Tibial nerve (tissue), 4 donors: ENCODE measurements around the gene TSPAN3. TPM values are rescaled to one million over a fixed set of nuclear protein-coding genes. Genes with fewer than 3 reads are reported as not detected.

Experiments used
- DNase-seq, 2 donors: peaks; one replicate each; pipeline ENCODE4 v3.0.0-alpha.2; 2019; ENCODE audit warnings: low spot score in 2 of 2
- H3K27ac ChIP-seq, 4 donors: fragments of 200-600 bp; sonication (generic) in 3 of 4; one replicate each; pipeline ENCODE4 v1.5.1; 2017 to 2019; ENCODE audit warnings: mild to moderate bottlenecking in 1 of 4
- H3K27me3 ChIP-seq, 2 donors: fragments of 200-600 bp; sonication (generic) in 1 of 2; one replicate each; pipeline versions ENCODE4 v1.5.1 to v1.6.0; 2017 to 2019
- H3K36me3 ChIP-seq, 3 donors: fragments of 200-600 bp; sonication (generic); one replicate each; pipeline ENCODE4 v1.5.1; 2018 to 2019
- H3K4me1 ChIP-seq, 4 donors: fragments of 200-600 bp; sonication (generic) in 3 of 4; one replicate each; pipeline ENCODE4 v1.5.1; 2017 to 2019
- H3K4me3 ChIP-seq, 4 donors: fragments of 200-600 bp; sonication (generic) in 3 of 4; one replicate each; pipeline ENCODE4 v1.5.1; 2017 to 2019; ENCODE audit warnings: mild to moderate bottlenecking in 1 of 4, moderate library complexity in 1 of 4
- H3K9me3 ChIP-seq, 4 donors: fragments of 200-600 bp; sonication (generic) in 3 of 4; one replicate each; pipeline ENCODE4 v1.5.1; 2017 to 2019
- EP300 ChIP-seq, 2 donors: sonication (generic); formaldehyde crosslinking; IDR thresholded peaks; one replicate each; pipeline ENCODE4 v1.6.1; 2017; ENCODE audit warnings: antibody characterized with exemption in 2 of 2, mild to moderate bottlenecking in 1 of 2
- POLR2A ChIP-seq, 2 donors: fragments of 450-650 bp; IDR thresholded peaks; one replicate each; pipeline ENCODE4 v1.6.1; 2017; ENCODE audit warnings: antibody characterized with exemption in 2 of 2, mild to moderate bottlenecking in 2 of 2, moderate library complexity in 2 of 2
- WGBS, 2 donors: methylation state at CpG; one replicate each; pipeline ENCODE4 v1.1.5; 2018; 5-methylcytosine and 5-hydroxymethylcytosine counted together
- total RNA-seq, 4 donors: library from RNA; depleted of rRNA; stranded (reverse); fragments of >200 nt; gene quantifications; one replicate each; pipeline ENCODE4 v1.1.0, GENCODE V29; 2016
- TF ChIP-seq, protein P1 (sequence below), 5 experiments: fragments of 200-600 bp in 3 of 5; fragments of 450-650 bp in 2 of 5; sonication (generic) in 3 of 5; IDR thresholded peaks; one replicate each; pipeline ENCODE4 v1.5.1; 2016 to 2019; ENCODE audit warnings: antibody characterized with exemption in 5 of 5, mild to moderate bottlenecking in 3 of 5, moderate library complexity in 2 of 5

The TSPAN3 gene
- total RNA-seq, 4 donors from 2014 or later, result 155 to 229 (median 203) TPM

GRCh38 chr15:77037388-77038209, 33.3 kb downstream of the TSPAN3 start:
- Histone ChIP-seq H3K27ac (no peak overlapping the region), H3K36me3 (peaks cover 0 to 26% (median 0%) of the 10 kb centered on the region in 3 donors), H3K4me3 (no peak overlapping the region), H3K9me3 (no peaks in the 10 kb centered on the region), H3K4me1 (peaks cover 0 to 31% (median 5%) of the 10 kb centered on the region in 4 donors), H3K27me3 (no peaks in the 10 kb centered on the region)
- no peak for DNase-seq
- WGBS, 2 donors, result 86 to 90% methylated on average over 11 to 12 of the region's 12 CpGs
- TF ChIP-seq EP300 (IDR thresholded peaks at IDR 0.05), result no peak
- TF ChIP-seq, protein P1, sequence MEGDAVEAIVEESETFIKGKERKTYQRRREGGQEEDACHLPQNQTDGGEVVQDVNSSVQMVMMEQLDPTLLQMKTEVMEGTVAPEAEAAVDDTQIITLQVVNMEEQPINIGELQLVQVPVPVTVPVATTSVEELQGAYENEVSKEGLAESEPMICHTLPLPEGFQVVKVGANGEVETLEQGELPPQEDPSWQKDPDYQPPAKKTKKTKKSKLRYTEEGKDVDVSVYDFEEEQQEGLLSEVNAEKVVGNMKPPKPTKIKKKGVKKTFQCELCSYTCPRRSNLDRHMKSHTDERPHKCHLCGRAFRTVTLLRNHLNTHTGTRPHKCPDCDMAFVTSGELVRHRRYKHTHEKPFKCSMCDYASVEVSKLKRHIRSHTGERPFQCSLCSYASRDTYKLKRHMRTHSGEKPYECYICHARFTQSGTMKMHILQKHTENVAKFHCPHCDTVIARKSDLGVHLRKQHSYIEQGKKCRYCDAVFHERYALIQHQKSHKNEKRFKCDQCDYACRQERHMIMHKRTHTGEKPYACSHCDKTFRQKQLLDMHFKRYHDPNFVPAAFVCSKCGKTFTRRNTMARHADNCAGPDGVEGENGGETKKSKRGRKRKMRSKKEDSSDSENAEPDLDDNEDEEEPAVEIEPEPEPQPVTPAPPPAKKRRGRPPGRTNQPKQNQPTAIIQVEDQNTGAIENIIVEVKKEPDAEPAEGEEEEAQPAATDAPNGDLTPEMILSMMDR (IDR thresholded peaks at IDR 0.05), result no peak
- TF ChIP-seq POLR2A (IDR thresholded peaks at IDR 0.05), result no peak

- DNase-seq, result peak in 1 of 2 donors; percentile 12
- TF ChIP-seq POLR2A (IDR thresholded peaks at IDR 0.05) (no peak), EP300 (IDR thresholded peaks at IDR 0.05) (no peak)
- TF ChIP-seq, protein P1 (IDR thresholded peaks at IDR 0.05), result no peak
- Histone ChIP-seq H3K9me3 (no peaks in the 10 kb centered on the region), H3K4me1 (peaks cover 0 to 29% (median 5%) of the 10 kb centered on the region in 4 donors), H3K27ac (no peak overlapping the region), H3K27me3 (no peaks in the 10 kb centered on the region), H3K36me3 (peaks cover 0 to 20% (median 0%) of the 10 kb centered on the region in 3 donors), H3K4me3 (no peak overlapping the region)
- WGBS, 2 donors, result 88% methylated on average over 12 to 15 of the region's 22 CpGs
Measured at GRCh38 chr15:77036537-77037387, 34.1 kb downstream of the TSPAN3 start.

DNA sequence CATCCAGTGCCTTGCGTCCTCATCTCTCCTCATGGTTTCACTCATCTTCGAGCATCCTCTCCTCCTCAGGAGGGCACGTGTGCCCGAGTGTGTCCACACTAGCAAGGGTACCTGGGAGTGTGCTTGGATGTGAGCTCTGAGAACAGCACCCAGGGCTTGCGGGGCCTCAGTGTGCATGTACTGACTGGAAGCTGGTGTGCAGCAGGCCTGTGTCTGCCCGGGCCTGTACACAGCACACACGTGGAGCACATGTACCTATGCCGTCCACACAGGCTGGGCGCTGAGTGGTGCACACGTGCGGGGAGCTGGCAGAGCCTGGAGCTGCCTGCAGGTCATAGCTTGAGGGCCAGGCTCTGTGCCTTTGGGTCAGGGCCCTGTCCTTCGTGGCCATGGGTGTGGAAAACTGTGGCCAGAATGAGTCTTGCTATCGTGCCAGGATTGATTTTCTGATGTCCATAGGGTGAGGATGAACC, 34.9 kb downstream of the TSPAN3 start:
- H3K9me3 ChIP-seq, result no peaks in the 10 kb centered on the region
- peak in 1 of 2 donors; percentile 5 for DNase-seq
- no peaks in the 10 kb centered on the region for H3K27me3 ChIP-seq
- H3K4me3 ChIP-seq, result no peak overlapping the region
- no peak overlapping the region for H3K27ac ChIP-seq
- H3K36me3 ChIP-seq, result peaks cover 0 to 16% (median 0%) of the 10 kb centered on the region in 3 donors
- no peak for TF ChIP-seq EP300 (IDR thresholded peaks at IDR 0.05)
- TF ChIP-seq, protein P1 (IDR thresholded peaks at IDR 0.05), result no peak
- TF ChIP-seq POLR2A (IDR thresholded peaks at IDR 0.05), result no peak
- WGBS, 2 donors, result 76 to 80% methylated on average over 9 to 13 of the region's 13 CpGs
- H3K4me1 ChIP-seq, result peaks cover 0 to 35% (median 5%) of the 10 kb centered on the region in 4 donors

DNA sequence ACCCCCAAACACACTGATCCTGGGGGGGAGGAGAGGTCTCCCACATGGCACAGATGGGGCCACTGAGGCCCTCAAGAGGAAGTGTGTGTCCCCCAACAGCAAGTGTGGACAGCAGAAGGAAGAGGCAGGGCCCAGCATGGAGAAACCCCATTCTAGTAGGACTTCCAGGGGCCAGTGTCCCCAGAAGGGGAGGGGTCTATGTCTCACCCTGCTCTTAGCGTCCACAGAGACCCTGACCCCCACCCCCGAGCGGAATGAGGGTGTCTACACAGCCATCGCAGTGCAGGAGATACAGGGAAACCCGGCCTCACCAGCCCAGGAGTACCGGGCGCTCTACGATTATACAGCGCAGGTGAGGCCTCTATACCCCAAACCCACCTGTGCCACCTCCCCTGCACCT, 35.3 kb downstream of the TSPAN3 start:
- TF ChIP-seq, protein P1 (IDR thresholded peaks at IDR 0.05), result no peak
- TF ChIP-seq POLR2A (IDR thresholded peaks at IDR 0.05) (no peak), EP300 (IDR thresholded peaks at IDR 0.05) (no peak)
- peaks cover 0 to 4% of the 10 kb centered on the region in 2 donors for H3K27me3 ChIP-seq
- peaks cover 0 to 16% (median 0%) of the 10 kb centered on the region in 3 donors for H3K36me3 ChIP-seq
- H3K4me3 ChIP-seq, result no peak overlapping the region
- H3K9me3 ChIP-seq, result no peaks in the 10 kb centered on the region
- DNase-seq, result peak in 1 of 2 donors; percentile 5
- peaks cover 0 to 40% (median 5%) of the 10 kb centered on the region in 4 donors for H3K4me1 ChIP-seq
- peak overlapping the region in 1 of 4 donors; percentile 26 for H3K27ac ChIP-seq
- 91 to 100% methylated on average over 8 to 9 of the region's 9 CpGs for WGBS, 2 donors
